Endothelial cell of umbilical vein (primary cell): ENCODE data around the gene MYT1. TPM values are rescaled to one million over a fixed set of nuclear protein-coding genes. Genes with fewer than 3 reads are reported as not detected.

ENCODE experiments used
- BruUV-seq: library from RNA; stranded (reverse); fragments of 400-500 nt; replicated peaks from 2 replicates; lab custom pipeline; 2021; lab: Mats Ljungman, UMichigan
- CTCF ChIA-PET: fragments of 300-600, 350-600 bp; sonication (Branson Sonifier 250); formaldehyde crosslinking; loops from one replicate; lab custom pipeline; 2021; ENCODE audit warnings: antibody characterized with exemption, inconsistent platforms; lab: Charles Lee
- POLR2A ChIA-PET: fragments of 300-600, 350-600 bp; sonication (Branson Sonifier 250); formaldehyde crosslinking; loops from one replicate; lab custom pipeline; 2021; ENCODE audit warnings: antibody characterized with exemption, inconsistent platforms; lab: Charles Lee
- DNase-seq: peaks from one replicate; pipeline ENCODE4 v3.0.0-alpha.2; 2011; ENCODE audit warnings: low read depth, low spot score
- FAIRE-seq: peaks from 2 replicates; lab custom pipeline; 2011; peaks lifted over from hg19 to GRCh38; lab: Jason Lieb, UNC
- H2AFZ ChIP-seq: 2 replicates; pipeline ENCODE4 v1.6.0; 2012; ENCODE audit warnings: low read depth, low read length, control low read depth, inconsistent platforms
- H3K27ac ChIP-seq: 2 replicates; pipeline ENCODE4 v1.5.1; 2011; ENCODE audit warnings: low read depth, mild to moderate bottlenecking, control low read depth, low read length, moderate library complexity; ENCODE audit not compliant: insufficient read depth
- H3K27me3 ChIP-seq, 2 experiments: 2 replicates each; pipeline versions ENCODE4 v1.6.0 to v1.6.1; 2011; ENCODE audit warnings: low read length in 2 of 2, mixed read lengths in 1 of 2; ENCODE audit not compliant: control insufficient read depth in 2 of 2, insufficient read depth in 2 of 2
- H3K36me3 ChIP-seq, 2 experiments: 2 replicates in 1 of 2; 3 replicates in 1 of 2; pipeline ENCODE4 v1.5.1; 2011; ENCODE audit warnings: low read length in 2 of 2, mild to moderate bottlenecking in 1 of 2, moderate library complexity in 1 of 2; ENCODE audit not compliant: control insufficient read depth in 2 of 2, insufficient read depth in 2 of 2; ENCODE audit errors: extremely low read depth in 1 of 2
- H3K4me1 ChIP-seq: 3 replicates; pipeline ENCODE4 v1.5.1; 2011; ENCODE audit warnings: mild to moderate bottlenecking, low read length; ENCODE audit not compliant: control insufficient read depth, insufficient read depth; ENCODE audit errors: extremely low read depth
- H3K4me2 ChIP-seq: 2 replicates; pipeline ENCODE4 v1.6.1; 2011; ENCODE audit warnings: low read length, control low read depth, mixed read lengths; ENCODE audit not compliant: insufficient read depth
- H3K4me3 ChIP-seq, 3 experiments: fragments of 200-600 bp in 1 of 3; sonication (generic), shearing (Covaris generic) in 1 of 3; replicated peaks in 1 of 3; 2 replicates each; pipeline ENCODE4 v1.5.1; 2011 to 2016; ENCODE audit warnings: control low read depth in 3 of 3, low read length in 3 of 3, mild to moderate bottlenecking in 2 of 3, inconsistent platforms in 1 of 3, low read depth in 1 of 3, moderate library complexity in 1 of 3; ENCODE audit not compliant: insufficient read depth in 1 of 3
- H3K79me2 ChIP-seq: 2 replicates; pipeline ENCODE4 v1.6.0; 2012; ENCODE audit warnings: low read length, inconsistent platforms; ENCODE audit not compliant: control insufficient read depth, insufficient read depth
- H3K9ac ChIP-seq: replicated peaks from 2 replicates; pipeline ENCODE3; 2011; ENCODE audit warnings: low read length, control low read depth; ENCODE audit not compliant: insufficient read depth; ENCODE audit errors: extremely low read depth
- H3K9me1 ChIP-seq: replicated peaks from 3 replicates; pipeline ENCODE4 v1.6.0; 2011; ENCODE audit warnings: mild to moderate bottlenecking, low read length; ENCODE audit not compliant: control insufficient read depth, insufficient read depth; ENCODE audit errors: extremely low read depth
- H3K9me3 ChIP-seq: replicated peaks from 2 replicates; pipeline ENCODE4 v1.5.1; 2012; ENCODE audit warnings: low read length, inconsistent platforms; ENCODE audit not compliant: control insufficient read depth, insufficient read depth
- H4K20me1 ChIP-seq: replicated peaks from 2 replicates; pipeline ENCODE3; 2011; ENCODE audit warnings: mild to moderate bottlenecking, low read length; ENCODE audit not compliant: control insufficient read depth, insufficient read depth; ENCODE audit errors: extremely low read depth
- CTCF ChIP-seq, 2 donors: IDR thresholded peaks; 1 replicate in 1 of 2; 2 replicates in 1 of 2; pipeline ENCODE4 v1.5.1; 2011; ENCODE audit warnings: low read length in 2 of 2, mild to moderate bottlenecking in 2 of 2, moderate library complexity in 2 of 2, control low read depth in 1 of 2, inconsistent platforms in 1 of 2, low read depth in 1 of 2; ENCODE audit not compliant: insufficient read depth in 1 of 2; ENCODE audit errors: extremely low read depth in 1 of 2
- EZH2 ChIP-seq: IDR thresholded peaks from 2 replicates; pipeline ENCODE4 v1.6.1; 2012; ENCODE audit warnings: borderline replicate concordance, low read depth, mild to moderate bottlenecking, moderate library complexity, low read length, inconsistent platforms; ENCODE audit not compliant: severe bottlenecking
- FOS ChIP-seq: IDR thresholded peaks from 2 replicates; pipeline ENCODE4 v1.6.1; 2011; ENCODE audit warnings: mild to moderate bottlenecking, low read length, moderate library complexity, borderline replicate concordance; ENCODE audit not compliant: insufficient read depth
- GATA2 ChIP-seq: IDR thresholded peaks from 2 replicates; pipeline ENCODE4 v1.7.0; 2011; ENCODE audit warnings: low read depth, mild to moderate bottlenecking, moderate library complexity, mixed read lengths, low read length; ENCODE audit not compliant: insufficient read length, insufficient read depth
- JUN ChIP-seq: IDR thresholded peaks from 2 replicates; pipeline ENCODE4 v1.6.1; 2011; ENCODE audit warnings: borderline replicate concordance, low read depth; ENCODE audit not compliant: insufficient read length, insufficient read depth
- MAX ChIP-seq: IDR thresholded peaks from 2 replicates; pipeline ENCODE4 v1.6.1; 2011; ENCODE audit not compliant: insufficient read depth, insufficient read length
- MYC ChIP-seq: IDR thresholded peaks from one replicate; pipeline ENCODE4 v1.6.1; 2011; ENCODE audit warnings: mild to moderate bottlenecking, low read depth, low read length
- POLR2A ChIP-seq: IDR thresholded peaks from 2 replicates; pipeline ENCODE4 v1.6.1; 2012; ENCODE audit warnings: low read depth, mild to moderate bottlenecking, control low read depth, low read length
- POLR2AphosphoS5 ChIP-seq: IDR thresholded peaks from 2 replicates; pipeline ENCODE4 v1.6.1; 2012; ENCODE audit warnings: low read depth, mild to moderate bottlenecking, control low read depth, low read length, moderate library complexity; ENCODE audit not compliant: insufficient read depth
- dilution Hi-C: fragments of 300-500 bp; cut with MboI; formaldehyde crosslinking; loops from one replicate; pipeline ENCODE4 v1.15.0; 2019; ENCODE audit warnings: low sequenced_read_pairs; ENCODE audit not compliant: extremely low pct_ligation_motif_present
- intact Hi-C: fragments of 100-400 bp; cut with micrococcal nuclease; formaldehyde crosslinking; loops from one replicate; pipeline ENCODE4 v1.10.0; 2022
- polyA plus RNA-seq, 4 experiments: library from polyadenylated mRNA; depleted of rRNA in 3 of 4; stranded (reverse) in 3 of 4; unstranded in 1 of 4; fragments of >200 nt; gene quantifications; 2 replicates each; pipeline versions ENCODE4 v1.2.1 to v1.2.3, GENCODE V29; 2011 to 2012; ENCODE audit warnings: missing spikeins in 1 of 4
- total RNA-seq: library from RNA; stranded (reverse); gene quantifications from 2 replicates; pipeline ENCODE4 v1.2.3, GENCODE V29; 2021

Gene MYT1
- total and polyA plus RNA-seq, 2 donors (not counting 3 experiments of a cell fraction or from before 2014, with no cell fraction given): not detected

GRCh38 chr20:64256282-64256935, 92.2 kb downstream of the MYT1 start:
- dilution Hi-C loops: no loop called here
- no peaks in the 10 kb centered on the region for H3K27me3 ChIP-seq
- ChIA-PET CTCF (interaction anchor here (2.0 kb wide), 2 partner anchors 10 to 11 kb away, joined by 5 to 6 read pairs; no protein-coding TSS in a partner anchor), POLR2A (no interaction called here)
- H2AFZ ChIP-seq: peak overlapping the region; percentile 68
- H4K20me1 ChIP-seq: no peaks in the 10 kb centered on the region
- no peaks in the 10 kb centered on the region for H3K9me1 ChIP-seq
- TSS peak; percentile 41 for BruUV-seq
- peak overlapping the region; percentile 55 for H3K27ac ChIP-seq
- intact Hi-C loops: no loop called here
- H3K79me2 ChIP-seq: peaks cover 15% of the 10 kb centered on the region
- H3K9ac ChIP-seq: peak overlapping the region; percentile 75
- DNase-seq (peak; percentile 7), FAIRE-seq (no peak)
- peak overlapping the region; percentile 88 for H3K4me2 ChIP-seq
- H3K4me3 ChIP-seq: peak overlapping the region; percentile 81 to 86 (median 83)
- TF ChIP-seq FOS (no peak), MAX (no peak), MYC (no peak), POLR2AphosphoS5 (no peak), EZH2 (no peak), GATA2 (no peak), JUN (no peak), POLR2A (no peak), CTCF (IDR thresholded peaks at IDR 0.05; ENCODE audit: extremely low read depth in 1 of 2, insufficient read depth in 1 of 2, low read depth in 1 of 2, low read length in 2 of 2) (no peak)
- no peaks in the 10 kb centered on the region for H3K9me3 ChIP-seq
- H3K36me3 ChIP-seq: no peaks in the 10 kb centered on the region
- peaks cover 18% of the 10 kb centered on the region for H3K4me1 ChIP-seq
